CD4-positive, alpha-beta T cell treated with Interleukin-1 beta for 1 hour (primary cell): Measurements from ENCODE around the gene OVAAL.

ENCODE experiments used
- DNase-seq, 2 donors: peaks; one replicate each; pipeline ENCODE4 v3.0.0-alpha.2; 2020 to 2022

The OVAAL gene

DNA sequence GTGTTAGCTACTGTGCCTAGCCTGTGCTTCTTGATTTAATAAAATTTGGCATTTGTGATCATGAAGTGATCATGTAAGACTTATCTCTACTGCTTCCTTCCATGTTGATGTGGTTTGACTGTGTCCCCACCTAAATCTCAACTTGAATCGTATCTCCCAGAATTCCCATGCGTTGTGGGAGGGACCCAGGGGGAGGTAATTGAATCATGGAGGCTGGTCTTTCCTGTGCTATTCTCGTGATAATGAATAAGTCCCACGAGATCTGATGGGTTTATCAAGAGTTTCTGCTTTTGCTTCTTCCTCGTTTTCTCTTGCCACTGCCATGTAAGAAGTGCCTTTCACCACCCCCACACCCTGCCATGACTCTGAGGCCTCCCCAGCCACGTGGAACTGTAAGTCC, at the start of gene OVAAL:
Gene OVAAL (plus strand): TSS at position 301 of the 400 bp plus-strand sequence.
- DNase-seq = no peak

DNA sequence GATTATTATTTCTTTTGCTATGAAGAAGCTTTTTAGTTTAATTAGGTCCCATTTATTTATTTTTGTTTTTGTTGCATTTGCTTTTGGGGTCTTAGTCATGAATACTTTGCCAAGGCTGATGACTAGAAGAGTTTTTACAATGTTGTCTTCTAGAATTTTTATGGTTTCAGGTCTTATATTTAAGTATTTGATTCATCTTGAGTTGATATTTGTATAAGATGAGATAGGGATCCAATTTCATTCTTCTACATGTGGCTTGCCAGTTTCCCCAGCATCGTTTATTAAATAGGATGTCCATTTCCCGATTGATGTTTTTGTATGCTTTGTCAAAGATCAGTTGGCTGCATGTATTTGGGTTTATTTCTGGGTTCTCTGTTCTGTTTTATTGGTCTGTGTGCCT, 47.9 kb upstream of the OVAAL start:
- no peak for DNase-seq

DNA sequence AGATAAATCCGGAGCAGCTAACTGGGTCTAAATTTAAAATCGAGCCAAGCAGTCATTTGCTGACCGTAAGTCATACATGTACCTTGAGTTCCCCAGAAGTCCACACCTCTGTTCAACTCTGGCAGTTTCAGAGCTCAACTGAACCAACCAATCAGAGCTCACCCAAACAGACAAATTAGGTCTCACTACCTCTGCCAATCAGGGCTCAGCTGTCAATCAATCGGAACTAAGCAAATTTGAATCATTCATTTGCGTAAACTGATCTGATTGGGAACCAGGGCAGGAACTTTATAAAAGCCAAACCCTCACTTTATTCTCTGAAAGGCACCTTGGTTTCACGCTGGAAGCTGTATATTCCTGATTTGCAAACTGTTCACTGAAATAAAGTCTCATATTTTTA, 45.2 kb upstream of the OVAAL start:
- no peak for DNase-seq

DNA sequence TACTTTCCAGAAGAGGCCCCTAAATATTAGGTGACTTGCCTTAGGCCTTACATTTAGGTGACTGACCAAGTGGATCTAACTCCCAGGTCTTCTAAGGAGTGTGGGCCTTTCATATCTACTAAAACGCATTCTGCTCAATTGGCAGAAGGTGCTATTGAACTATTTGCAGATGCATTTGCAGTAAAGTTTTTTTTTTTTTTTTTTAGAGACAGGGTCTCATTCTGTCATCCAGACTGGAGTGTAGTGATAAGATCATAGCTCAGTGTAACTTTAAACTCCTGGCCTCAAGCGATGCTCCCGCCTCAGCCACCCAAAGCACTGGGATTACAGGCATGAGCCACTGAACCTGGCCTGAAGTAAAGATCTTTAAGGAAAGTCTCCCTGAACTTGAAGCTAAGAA, 43.4 kb upstream of the OVAAL start:
- DNase-seq = no peak

DNA sequence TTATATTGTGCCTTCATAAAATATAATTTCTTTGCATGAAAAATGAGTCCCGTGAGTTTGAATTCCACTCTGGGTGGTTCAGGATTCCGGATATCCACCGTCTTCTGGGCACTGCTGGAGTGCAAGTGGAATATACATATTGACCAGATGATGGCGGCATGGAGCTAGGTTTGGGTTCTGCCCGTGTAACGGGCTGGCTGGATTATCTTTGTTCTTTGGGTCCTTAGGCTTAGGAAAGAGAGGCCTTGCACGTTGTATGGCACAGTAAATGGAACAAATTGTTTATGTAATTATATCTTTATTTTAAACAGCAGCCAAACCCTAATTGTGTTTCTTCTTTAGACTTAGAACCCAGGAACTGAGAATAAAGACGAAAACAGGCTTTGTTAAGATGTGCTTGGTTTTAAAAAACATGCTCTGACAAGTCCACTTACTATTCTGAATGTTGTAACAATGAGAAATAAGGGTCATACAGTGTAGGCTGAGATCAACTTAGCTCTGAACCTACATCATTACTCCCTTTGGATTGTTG, 42.8 kb upstream of the OVAAL start:
- DNase-seq = peak; percentile 51 to 64

DNA sequence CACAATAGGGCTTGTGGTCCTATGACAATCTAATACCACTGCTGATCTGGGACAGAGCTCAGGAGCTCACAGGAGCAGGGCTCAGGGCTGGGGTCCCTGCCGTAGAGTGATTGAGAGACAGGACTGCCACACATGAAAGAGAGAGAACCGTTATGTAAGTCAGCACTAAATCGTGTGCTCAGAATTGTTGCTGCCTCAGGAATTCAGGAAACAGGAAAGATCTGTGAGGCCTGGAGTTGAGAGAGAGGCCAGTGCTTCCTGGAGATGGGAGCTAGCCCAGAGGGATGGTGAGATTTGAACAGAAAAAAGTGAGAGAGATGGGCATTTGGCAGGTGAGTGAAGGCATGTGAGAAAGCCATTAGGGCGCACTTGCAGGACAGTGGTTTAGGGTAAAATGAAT, 38.9 kb upstream of the OVAAL start:
- no peak for DNase-seq

DNA sequence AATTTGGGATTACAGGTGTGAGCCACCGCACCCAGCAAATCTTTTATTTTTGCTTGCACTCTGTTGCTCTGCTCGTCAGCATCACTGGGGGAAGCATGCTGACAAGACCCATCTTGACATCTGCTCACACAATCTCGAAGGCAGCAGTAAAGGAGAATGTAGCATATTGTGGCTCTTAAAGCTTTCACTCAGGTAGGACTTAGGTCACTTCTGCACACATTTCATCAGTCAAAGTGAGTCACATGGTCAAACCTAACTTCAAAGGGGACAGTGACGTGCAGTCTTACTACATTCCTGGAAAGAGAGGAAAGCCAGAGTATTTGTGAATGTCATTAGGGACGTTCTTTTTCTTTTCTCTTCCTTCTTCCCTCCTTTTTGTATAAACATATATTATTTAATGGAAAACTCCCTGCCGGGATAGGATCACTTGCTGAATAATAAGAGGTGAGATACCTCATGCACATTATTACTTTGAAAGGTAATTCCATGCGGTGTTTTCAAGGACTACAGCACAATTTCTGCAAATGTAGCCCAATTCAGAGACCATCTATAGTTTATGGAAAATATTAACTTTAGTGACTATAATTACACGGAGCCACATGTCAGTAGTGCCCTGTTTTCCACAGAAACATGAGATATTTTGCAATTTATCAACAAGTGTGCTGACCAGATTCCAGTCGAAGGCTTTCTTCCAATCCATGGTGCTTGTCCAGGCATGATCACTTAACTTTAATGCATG, 37.1 kb upstream of the OVAAL start:
- no peak for DNase-seq

DNA sequence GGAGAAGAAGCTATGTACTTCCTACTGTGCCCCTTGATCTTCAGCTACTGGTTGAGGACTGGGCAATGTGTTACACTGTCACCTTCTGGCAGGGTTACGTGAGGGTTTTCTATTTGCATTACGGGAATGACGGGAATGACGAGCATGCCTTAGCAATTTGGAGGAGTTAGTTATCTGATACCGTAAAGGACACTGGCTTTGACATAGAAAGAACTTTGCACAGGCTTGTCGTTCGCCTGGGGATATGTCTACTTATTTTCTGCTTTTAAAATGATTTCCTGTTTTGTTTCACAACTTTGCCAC, 36.6 kb upstream of the OVAAL start:
- no peak for DNase-seq

DNA sequence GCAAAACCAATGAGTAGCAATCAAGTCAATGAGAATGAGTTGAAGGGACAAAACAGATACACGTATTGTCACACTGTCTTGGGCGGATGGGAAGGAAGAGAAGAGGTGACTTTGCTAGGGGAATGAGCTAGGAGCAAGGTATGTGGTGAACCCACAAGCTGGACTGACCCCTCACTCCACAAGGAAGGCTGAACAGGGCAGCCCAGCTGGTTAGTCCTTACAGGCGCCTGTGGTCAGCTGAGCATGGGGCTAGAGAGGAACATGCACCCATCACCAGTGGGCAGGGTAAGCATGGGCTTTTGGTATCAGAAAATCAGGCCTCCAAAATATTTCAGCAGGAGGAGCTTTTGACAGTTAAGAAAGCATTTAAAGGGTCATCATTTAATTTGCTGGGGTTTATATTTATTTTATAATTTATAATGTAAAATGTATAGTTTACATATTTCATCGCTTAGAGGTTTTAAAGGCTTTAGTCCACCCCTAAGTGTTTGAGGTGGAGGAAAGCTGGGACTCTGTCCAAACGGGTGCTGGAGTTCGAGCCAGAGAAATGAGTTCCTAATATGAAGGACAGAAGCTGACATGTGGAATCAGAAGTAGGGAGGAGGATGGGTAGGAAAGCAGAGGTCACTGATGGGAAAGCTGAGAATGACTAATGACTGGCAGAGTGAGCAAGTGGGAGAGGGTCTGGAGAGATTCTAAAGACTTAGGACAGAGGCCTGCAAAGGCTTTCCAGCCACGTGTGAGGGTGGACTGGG, 34.4 kb upstream of the OVAAL start:
- DNase-seq = no peak

DNA sequence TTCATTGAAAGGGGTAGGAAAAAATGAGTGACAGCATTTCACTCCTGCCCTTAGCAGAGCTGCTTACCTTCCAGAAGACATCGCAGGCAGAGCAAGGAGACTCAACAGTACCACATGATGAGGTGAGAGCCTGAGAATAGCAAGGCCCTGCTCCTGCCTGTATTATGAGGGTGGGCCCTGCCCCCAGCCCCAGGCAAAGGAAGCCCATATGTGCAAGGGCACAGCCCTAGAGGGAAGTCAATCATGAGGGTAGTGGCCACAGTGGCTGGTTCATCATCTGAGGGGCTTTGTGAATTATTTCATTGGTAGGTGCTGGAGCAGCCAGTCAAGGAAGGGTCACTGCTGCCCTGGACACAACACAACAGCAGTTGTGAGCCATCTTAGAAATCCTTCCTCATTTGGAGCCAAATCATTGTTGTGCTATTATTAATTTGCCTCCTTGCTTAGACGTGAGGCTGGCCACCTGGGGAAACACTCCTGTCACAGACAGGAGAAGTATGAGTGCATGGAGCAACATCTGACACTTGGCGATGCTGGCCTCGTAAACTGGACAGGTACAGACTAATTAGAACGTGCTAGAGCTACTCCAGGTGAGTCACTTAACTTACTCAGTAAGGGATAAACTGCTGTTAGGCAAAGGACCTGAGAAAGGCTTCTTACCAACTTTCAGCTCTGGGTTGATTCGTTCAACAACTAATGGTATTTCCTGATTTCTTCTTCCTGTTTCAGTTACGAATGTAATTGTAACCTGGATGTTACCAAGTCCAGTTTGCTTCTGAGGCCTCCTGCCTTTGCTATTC, 33.6 kb upstream of the OVAAL start:
- DNase-seq = no peak

DNA sequence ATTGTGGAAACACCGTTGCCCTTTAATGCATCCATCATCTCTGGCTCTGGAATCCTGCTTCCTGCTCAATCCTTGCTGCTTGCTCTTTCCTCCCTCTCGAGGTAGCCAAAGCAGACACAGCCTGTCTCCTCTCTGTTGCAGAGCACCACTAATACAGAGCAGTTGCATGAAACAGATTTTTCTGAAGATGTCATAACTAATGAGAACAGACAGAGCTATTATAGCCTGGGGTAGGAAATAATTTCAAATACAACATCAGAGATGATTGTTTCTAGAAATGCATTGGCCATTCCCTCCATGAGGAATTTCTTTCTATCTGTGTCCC, 33.1 kb upstream of the OVAAL start:
- DNase-seq = no peak

DNA sequence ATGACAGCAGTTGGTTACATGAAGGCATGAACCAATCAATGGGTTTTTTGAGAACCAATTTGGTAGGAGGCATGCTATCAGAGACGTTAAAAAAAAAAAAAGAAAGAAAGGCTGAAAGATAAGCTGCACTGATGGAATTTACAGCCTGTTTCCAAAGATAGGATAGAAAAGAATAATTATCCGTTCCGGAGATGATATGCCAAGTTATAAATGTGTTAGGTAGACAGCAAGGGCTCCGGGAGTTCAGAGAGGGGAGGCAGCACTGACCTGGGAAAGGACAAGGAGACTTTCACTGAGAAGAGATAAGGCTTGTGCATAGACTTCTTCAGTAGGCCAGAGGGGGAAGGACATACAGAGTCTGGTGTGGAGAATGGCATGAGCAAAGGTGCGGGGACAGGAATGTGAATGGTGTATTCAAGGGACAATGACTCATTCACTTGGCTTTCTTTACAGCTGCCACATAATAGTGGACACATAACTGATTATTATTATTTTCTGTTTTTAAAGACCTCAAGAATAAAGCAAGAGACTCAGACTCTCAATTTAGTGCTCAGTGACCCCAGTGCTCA, 31.6 kb upstream of the OVAAL start:
- DNase-seq = no peak

DNA sequence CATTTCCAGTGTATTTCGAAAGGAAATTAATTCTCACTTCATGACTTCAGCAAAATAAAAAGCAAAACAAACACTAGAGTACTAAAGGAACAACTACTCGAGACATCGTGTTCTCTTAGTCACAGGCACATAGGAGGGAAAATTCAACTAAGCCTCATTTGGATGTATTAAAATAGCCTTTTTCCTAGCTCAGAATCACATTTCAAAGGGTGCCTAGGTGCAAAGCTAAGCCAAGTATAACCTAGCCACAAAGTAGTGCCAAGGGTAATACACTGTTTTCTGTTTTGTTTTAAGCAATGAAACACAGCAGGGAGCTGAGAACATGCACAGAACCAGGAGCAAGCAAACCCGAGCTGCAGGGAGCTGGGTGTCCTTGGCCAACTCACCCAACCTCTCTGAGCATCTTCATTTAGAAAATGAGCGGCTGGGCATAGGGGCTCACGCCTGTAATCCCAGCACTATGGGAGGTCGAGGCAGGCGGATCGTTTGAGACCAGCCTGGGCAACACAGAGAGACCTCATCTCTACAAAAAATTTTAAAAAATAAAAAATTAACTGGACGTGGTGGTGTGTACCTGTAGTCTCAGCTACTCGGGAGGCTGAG, 29.8 kb upstream of the OVAAL start:
- DNase-seq = no peak

DNA sequence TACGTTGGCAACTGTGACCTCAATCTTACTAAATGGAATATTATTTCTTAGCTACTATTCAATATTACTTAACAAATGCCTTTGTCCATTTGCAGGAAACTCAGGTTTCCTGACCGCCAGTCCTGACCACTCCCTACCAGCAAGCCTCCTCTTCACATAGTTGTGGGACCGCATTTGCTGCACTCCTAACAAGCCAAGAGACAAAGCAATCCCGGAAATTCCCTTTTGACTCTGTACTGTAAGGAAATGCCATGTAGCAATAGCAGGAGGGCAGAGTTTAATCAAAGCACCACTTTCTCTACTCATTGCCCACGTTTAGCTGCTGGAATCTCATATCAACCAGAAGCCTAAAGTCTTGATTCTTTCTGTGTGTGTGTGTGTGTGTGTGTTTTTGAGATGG, 28.3 kb upstream of the OVAAL start:
- no peak for DNase-seq

DNA sequence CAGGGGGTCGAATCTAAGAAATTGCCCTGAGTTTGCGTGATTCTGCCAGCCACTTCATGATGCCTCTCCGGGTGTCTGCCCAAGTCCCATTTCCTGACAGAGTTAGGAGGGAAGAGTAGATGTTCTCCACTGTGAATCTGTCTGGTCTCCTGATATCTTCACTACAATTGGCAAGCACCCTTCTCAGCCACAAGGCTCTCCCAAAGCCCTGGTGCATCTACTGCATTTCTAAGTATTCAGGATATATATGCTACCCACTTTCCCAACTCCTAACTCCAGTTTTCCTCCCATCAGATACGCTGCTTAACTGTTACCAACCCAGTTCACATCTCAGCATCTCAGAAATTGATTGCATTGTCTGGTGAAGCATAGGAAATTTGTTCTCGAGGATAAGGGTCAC, 25.9 kb upstream of the OVAAL start:
- no peak for DNase-seq

DNA sequence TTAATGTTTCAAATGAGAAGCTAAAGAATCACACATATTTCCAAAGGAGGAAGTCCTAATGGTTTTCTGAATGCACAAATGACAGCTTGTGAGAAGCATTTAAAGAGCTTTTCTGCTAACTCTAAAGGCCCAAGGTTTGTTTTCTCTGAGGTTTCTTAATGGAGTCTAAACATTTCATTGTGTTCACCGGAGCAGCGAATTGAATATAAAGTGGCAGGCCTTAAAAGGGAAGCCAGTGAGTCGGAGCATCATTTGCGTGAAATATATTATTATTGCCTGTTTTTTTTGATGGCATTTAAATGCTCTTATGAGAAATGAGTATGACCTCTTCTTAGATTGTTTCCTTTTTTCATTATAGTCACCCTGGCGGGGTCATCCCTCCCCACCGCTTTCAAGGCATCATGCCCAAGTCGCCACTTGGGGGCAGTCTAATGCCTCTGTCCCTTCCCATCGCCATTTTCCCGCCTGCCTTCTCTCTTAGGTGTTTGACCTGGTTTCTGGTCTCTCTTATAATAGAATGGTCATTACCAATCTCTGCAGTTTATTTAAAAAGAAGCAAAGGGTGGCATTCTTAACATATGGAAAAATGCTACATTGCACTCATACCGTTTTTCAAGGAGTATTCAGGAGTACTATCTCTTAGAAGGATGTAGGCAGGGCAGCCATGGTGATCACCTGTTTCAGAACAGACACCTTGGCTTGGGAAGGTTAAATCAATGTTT, 25.3 kb upstream of the OVAAL start:
- peak; percentile 45 to 57 for DNase-seq

DNA sequence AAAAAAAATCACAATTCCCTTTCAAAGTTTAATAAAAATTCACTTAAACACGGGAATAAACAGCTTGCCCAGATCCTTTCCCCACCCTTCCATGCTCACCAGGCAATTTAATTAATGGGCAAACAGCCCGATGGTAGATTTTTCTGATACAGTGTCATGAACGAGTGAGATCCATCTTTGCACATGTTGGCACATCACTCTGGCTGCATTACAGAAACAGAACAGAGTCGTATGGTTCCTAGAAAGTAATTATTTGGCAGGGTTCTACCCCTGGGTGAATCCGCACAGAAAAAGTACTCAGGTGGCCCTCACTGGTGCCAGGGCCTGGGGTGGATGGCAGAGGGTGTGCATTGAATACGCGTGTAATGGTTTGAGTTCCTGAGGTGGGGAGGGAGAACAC, 24.6 kb upstream of the OVAAL start:
- no peak for DNase-seq

DNA sequence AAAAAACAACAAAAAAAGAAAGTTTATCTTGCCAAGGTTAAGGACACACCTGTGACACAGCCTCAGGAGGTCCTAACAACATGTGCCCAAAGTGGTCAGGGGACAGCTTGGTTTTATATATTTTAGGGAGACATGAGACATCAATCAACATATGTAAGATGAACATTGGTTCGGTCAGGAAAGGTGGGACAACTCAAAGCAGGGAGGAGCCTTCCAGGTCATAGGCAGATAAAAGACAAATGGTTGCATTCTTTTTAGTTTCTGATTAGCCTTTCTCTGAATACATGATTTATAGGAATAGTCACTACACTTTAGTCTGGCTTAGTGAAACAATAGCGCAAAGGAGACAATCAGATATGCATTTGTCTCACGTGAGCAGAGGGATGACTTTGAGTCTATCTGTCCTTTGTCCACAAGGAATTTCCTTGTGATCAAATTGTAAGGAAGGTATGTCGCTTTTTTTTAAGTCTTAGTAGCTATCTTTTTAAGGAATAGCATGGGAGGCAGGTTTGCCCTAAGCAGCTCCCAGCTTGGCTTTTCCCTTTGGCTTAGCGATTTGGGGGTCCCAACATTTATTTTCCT, 23.3 kb upstream of the OVAAL start:
- DNase-seq = no peak

DNA sequence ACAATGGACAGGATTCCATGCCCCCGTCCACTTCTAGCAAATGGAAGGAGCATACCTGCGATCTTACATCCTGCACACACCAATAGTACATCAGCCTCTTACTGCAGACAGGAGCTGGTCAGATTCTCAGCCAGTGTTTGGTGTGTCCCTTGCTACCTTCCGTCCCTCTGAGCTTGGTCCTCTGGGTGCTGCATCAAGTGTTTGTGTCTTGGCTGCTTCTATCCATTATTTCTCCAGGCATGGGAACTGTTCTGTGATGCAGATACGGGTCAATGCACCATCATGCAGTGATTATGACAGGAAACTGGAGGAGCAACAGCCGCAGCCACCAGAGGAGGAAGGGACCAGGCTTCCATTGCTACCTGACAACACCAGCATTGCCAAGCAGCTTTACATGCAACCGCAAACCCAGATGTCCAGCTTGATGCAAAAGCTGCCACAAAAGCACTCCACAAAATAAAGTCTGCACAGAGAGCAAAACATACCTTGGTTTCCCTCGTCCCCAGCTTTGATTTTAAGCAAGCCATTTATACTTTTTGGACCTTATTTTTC, 21.9 kb upstream of the OVAAL start:
- DNase-seq = no peak

DNA sequence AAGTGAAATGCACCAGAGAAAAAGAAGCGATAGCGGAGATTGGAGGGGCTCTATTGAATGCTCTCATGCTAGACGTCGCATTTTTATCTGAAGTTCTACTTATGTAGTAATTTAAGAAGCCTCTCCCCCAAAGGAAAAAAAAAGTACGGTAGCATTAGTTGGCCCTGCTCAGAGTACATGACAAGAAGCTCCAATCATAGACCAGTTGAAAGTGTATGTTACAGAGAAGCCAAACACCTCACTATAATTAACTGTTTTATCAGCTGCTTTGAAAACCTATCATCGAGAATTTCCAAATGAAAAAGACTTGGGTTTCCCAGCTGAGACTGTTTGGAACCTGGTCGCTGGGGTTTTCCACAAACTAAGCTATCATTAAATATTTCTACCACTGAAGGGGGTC, 19.6 kb upstream of the OVAAL start:
- no peak for DNase-seq

DNA sequence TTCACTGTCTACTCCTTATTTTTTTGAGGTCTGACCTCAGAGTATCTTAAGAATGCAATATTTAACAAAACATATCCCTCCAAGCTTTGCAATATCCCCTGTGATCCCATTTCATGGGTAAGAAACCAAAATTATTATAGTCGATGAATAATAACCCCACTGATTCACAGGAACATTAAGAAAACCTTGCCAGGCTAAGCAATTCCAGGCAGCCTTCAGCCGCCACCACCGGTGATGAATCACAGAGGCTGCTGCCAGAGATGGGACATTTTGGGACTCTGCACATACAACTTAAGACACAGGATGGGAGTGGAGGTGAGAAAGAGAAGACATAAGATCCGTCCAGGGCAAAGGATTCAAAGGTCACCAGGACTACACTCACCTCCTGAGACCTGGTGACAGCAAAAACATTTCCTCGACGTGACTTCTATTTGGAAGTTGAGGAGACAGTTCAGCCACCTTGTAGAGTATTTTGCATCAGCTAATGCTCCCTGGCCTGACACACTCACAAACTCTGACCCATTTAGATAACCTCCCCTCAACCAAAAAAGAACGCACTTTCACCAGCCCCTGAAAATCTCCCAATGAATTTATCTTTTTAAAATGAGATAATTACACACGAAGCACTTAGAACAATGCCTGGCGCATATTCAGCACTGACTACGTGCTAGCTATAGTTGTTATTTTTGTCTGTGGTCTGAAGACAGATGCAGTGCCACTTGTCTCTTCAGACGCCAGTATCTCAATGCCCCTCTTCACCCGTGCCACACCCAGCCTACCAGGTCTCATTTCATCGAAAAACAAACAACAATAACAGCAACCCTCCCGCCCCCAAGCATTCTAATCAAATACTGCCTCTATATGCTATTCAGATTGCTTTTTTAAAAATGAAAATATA, 17.8 kb upstream of the OVAAL start:
- no peak for DNase-seq
